ENCODE results near the gene NDUFAF2. TPM values are rescaled to one million over a fixed set of nuclear protein-coding genes. Genes with fewer than 3 reads are reported as not detected.
"Not testable (repeated sequence)": the region's sequence is repeated elsewhere in the genome, so short reads cannot be mapped to it uniquely, and the experiment has no call there.

NDUFAF2 gene
- total RNA-seq, 1 experiment from 2014 or later = 20.8 TPM

GRCh38 chr5:61004448-61004847 lies 59.4 kb downstream of the NDUFAF2 start:
- Histone ChIP-seq H3K36me3 (replicated peaks; ENCODE audit: control insufficient read depth, insufficient read depth, low read length) (no peaks in the 10 kb centered on the region), H3K4me3 (ENCODE audit: insufficient read depth, low read depth, low read length) (no peak overlapping the region), H3K27me3 (ENCODE audit: control insufficient read depth, insufficient read depth, low read length) (no peaks in the 10 kb centered on the region)
- no peak for DNase-seq

DNA sequence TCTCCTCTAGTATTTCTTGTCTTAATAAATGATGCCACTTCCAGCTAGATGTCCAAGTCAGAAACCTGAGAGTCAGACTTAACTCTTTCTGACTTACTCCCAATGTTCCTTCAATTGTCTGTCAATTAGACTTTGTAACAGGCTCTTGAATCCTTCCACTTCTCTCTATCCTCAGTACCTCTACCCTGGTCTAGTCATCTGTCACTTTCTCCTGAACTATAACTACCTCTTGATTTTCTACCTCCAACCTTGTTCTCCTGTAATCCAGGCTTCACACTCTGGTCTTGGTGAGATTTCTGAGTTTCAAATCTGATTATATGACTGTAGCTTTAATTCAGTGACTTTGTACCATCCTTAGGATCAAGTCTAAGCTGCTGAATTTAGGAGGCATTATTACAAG lies 64.9 kb downstream of the NDUFAF2 start:
- H3K36me3 ChIP-seq (replicated peaks; ENCODE audit: control insufficient read depth, insufficient read depth, low read length) = no peaks in the 10 kb centered on the region
- DNase-seq = no peak
- H3K27me3 ChIP-seq (ENCODE audit: control insufficient read depth, insufficient read depth, low read length) = no peaks in the 10 kb centered on the region
- H3K4me3 ChIP-seq (ENCODE audit: insufficient read depth, low read depth, low read length) = no peak overlapping the region

DNA sequence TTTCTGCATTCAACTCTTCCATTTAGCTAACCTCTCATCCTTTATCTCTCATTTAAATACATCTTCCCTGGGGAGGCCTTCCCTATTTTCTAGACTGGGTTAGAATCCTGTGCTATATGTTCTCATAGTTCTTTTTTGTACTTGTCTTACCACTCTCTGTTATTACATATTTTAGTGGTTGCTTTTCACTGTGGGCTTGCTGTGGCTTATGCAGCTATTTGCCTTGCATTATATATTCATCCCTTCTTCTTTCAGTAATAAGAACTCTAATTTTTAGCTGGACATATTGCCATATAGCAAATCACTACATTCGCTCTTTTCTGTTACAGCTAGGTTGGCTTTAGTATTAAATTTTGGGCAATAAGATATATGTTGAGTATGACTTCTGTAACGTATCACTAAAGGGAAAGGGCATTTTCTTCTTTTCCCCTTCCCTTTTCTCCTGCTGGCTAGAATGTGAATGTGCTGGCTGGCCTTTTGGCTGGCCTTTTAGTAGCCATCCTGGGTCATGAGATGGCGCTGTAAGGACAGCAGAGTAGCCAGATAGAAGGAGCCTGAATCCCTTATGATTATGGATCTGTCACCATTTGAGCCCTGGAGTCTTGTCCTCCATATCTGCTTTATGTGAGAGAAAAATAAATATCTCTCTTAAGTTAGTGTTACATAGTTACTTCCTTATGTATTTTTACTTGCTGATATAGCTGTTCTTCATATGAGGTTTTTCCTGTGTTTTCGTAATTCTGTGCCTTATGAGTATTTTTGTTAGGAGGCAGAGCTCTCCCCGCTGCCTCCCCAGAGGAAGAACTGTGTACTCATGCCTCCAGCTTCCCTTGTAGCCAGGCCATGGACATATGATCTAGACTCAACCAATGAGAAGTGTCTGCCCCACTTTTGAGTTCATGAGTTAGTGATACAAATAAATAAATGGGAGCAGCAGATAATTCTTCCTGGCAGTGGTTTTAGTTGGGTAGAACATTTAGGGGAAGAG lies 65.8 kb downstream of the NDUFAF2 start:
- peak; percentile 12 for DNase-seq
- Histone ChIP-seq H3K36me3 (replicated peaks; ENCODE audit: control insufficient read depth, insufficient read depth, low read length) (no peaks in the 10 kb centered on the region), H3K27me3 (ENCODE audit: control insufficient read depth, insufficient read depth, low read length) (no peaks in the 10 kb centered on the region), H3K4me3 (ENCODE audit: insufficient read depth, low read depth, low read length) (no peak overlapping the region)

DNA sequence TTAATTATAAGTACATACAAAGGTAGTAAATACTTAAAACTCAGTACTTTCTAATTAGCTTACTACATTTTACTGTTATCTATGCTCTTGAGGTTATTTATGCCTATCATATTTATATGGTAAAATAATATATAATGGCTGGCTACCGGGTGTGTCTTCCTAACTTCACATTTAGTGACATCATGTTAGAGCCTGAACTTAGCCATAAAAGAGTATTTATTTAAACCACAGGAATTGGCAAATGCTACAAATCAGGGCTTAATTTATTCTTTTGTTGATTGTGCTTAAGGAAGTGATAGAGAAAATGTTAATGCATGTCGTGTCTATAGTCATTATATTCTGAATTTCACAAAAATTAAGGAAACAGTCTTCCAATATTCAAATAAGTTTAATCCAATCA lies 73.1 kb downstream of the NDUFAF2 start:
- Histone ChIP-seq H3K36me3 (replicated peaks; ENCODE audit: control insufficient read depth, insufficient read depth, low read length) (no peaks in the 10 kb centered on the region), H3K27me3 (ENCODE audit: control insufficient read depth, insufficient read depth, low read length) (no peaks in the 10 kb centered on the region), H3K4me3 (ENCODE audit: insufficient read depth, low read depth, low read length) (no peak overlapping the region)
- no peak for DNase-seq

DNA sequence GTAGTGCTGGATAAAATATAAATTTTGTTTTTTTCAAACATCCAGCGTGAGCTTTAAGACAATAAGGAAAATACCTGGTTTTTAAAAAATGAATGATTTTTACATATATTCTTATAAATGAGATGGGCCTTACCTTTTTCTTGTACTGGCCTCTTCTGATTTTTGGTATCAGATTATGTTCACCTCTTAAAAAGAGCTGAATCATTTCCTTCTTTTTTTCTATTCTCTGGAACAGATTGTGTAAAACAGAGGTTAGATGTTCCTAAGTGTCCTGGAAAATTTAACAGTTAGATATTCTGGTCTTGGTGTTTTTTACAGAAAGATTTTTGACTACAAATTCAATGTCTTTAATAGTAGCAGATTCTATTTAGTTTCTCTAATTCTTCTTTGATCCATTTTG lies 74.6 kb downstream of the NDUFAF2 start:
- H3K36me3 ChIP-seq (replicated peaks; ENCODE audit: control insufficient read depth, insufficient read depth, low read length) = no peaks in the 10 kb centered on the region
- no peak overlapping the region for H3K4me3 ChIP-seq (ENCODE audit: insufficient read depth, low read depth, low read length)
- no peak for DNase-seq
- no peaks in the 10 kb centered on the region for H3K27me3 ChIP-seq (ENCODE audit: control insufficient read depth, insufficient read depth, low read length)

GRCh38 chr5:61020415-61020814 lies 75.4 kb downstream of the NDUFAF2 start:
- Histone ChIP-seq H3K27me3 (ENCODE audit: control insufficient read depth, insufficient read depth, low read length) (no peaks in the 10 kb centered on the region), H3K36me3 (replicated peaks; ENCODE audit: control insufficient read depth, insufficient read depth, low read length) (no peaks in the 10 kb centered on the region), H3K4me3 (ENCODE audit: insufficient read depth, low read depth, low read length) (no peak overlapping the region)
- DNase-seq = no peak

DNA sequence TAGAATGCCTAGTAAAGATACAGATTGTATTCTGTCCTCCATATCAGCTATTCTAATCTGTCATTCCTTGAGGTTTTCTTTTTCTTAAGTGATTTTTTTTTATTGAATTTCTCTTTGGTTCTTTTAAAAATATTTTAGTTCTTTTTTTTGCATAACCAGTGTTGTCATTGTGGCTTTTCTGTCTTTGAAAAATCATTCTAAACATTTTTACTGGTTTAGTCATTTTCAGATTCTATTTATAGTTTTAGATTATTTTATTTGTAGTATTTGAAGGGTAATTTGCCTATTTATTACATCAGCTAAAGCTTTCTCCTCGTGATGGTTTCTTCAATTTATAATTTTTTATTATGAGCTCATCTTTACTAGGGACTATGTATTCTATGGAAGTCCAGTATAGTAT lies 78.1 kb downstream of the NDUFAF2 start:
- H3K4me3 ChIP-seq (ENCODE audit: insufficient read depth, low read depth, low read length) = no peak overlapping the region
- no peaks in the 10 kb centered on the region for H3K27me3 ChIP-seq (ENCODE audit: control insufficient read depth, insufficient read depth, low read length)
- no peak for DNase-seq

GRCh38 chr5:61026004-61026403 lies 81.0 kb downstream of the NDUFAF2 start:
- no peak for DNase-seq
- no peaks in the 10 kb centered on the region for H3K27me3 ChIP-seq (ENCODE audit: control insufficient read depth, insufficient read depth, low read length)
- H3K4me3 ChIP-seq (ENCODE audit: insufficient read depth, low read depth, low read length) = no peak overlapping the region
- H3K36me3 ChIP-seq (replicated peaks; ENCODE audit: control insufficient read depth, insufficient read depth, low read length) = no peaks in the 10 kb centered on the region

More for the DNA sequence above, 78.1 kb downstream of the NDUFAF2 start:
- H3K36me3 ChIP-seq (replicated peaks; ENCODE audit: control insufficient read depth, insufficient read depth, low read length) = no peaks in the 10 kb centered on the region

DNA sequence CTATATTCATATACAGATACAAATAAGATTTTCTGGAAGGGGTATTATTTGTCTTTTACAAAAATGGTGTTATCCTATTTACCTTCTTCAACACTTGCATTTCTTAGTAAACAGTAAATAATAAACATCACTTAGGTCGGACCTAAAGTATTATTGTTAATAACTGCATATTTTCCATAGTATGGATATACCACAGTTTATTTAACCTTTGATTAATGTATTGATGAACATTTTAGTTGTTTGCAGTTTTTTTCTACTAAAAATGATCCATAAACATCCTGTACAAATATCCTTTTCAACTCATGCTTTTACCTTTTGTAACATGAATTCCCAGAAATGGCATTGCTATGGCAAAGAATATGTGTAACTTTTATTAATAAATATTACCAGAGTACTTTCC lies 83.4 kb downstream of the NDUFAF2 start:
- DNase-seq = no peak
- Histone ChIP-seq H3K4me3 (ENCODE audit: insufficient read depth, low read depth, low read length) (no peak overlapping the region), H3K27me3 (ENCODE audit: control insufficient read depth, insufficient read depth, low read length) (no peaks in the 10 kb centered on the region), H3K36me3 (replicated peaks; ENCODE audit: control insufficient read depth, insufficient read depth, low read length) (no peaks in the 10 kb centered on the region)

GRCh38 chr5:61029456-61030162 lies 84.6 kb downstream of the NDUFAF2 start:
- Histone ChIP-seq H3K27me3 (ENCODE audit: control insufficient read depth, insufficient read depth, low read length) (no peaks in the 10 kb centered on the region), H3K4me3 (ENCODE audit: insufficient read depth, low read depth, low read length) (no peak overlapping the region), H3K36me3 (replicated peaks; ENCODE audit: control insufficient read depth, insufficient read depth, low read length) (no peaks in the 10 kb centered on the region)
- no peak for DNase-seq

DNA sequence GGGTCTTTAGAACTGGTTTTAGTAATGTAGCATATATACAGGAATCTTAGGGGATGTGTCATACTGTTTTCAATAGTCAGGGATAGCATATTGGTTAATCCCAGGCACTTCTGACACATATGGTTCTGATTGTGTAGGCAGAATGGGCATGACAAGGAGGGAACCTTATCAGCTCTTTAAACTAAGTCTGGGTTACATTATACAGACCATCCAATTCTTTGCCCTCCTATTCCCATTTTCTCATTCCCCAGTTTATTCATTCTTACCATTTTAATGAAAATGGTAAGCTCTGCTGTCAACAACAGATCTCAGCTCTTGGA lies 85.1 kb downstream of the NDUFAF2 start:
- Histone ChIP-seq H3K27me3 (ENCODE audit: control insufficient read depth, insufficient read depth, low read length) (no peaks in the 10 kb centered on the region), H3K36me3 (replicated peaks; ENCODE audit: control insufficient read depth, insufficient read depth, low read length) (no peaks in the 10 kb centered on the region), H3K4me3 (ENCODE audit: insufficient read depth, low read depth, low read length) (no peak overlapping the region)
- DNase-seq = no peak

GRCh38 chr5:61031301-61031700 lies 86.3 kb downstream of the NDUFAF2 start:
- not testable (repeated sequence) for DNase-seq; H3K27me3 ChIP-seq (ENCODE audit: control insufficient read depth, insufficient read depth, low read length); H3K36me3 ChIP-seq (replicated peaks; ENCODE audit: control insufficient read depth, insufficient read depth, low read length); H3K4me3 ChIP-seq (ENCODE audit: insufficient read depth, low read depth, low read length)

DNA sequence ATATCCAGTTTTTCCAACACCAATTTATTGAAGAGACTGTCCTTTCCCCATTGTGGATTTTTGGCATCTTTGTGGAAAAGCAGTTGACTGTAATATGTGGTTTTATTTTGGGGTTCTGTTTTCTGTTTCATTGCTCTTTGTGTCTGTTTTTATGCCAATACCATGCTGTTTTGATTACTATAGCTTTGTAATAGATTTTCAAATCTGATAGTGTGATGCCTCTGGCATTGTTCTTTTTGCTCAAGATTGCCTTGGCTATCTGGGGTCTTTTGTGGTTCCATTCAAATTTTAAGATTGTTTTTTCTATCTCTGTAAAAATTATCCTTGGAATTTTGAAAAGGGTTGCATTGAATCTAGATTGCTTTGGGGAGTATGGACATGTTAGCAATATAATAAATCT lies 99.5 kb downstream of the NDUFAF2 start:
- DNase-seq = no peak
- Histone ChIP-seq H3K27me3 (ENCODE audit: control insufficient read depth, insufficient read depth, low read length) (no peaks in the 10 kb centered on the region), H3K36me3 (replicated peaks; ENCODE audit: control insufficient read depth, insufficient read depth, low read length) (no peaks in the 10 kb centered on the region), H3K4me3 (ENCODE audit: insufficient read depth, low read depth, low read length) (no peak overlapping the region)

DNA sequence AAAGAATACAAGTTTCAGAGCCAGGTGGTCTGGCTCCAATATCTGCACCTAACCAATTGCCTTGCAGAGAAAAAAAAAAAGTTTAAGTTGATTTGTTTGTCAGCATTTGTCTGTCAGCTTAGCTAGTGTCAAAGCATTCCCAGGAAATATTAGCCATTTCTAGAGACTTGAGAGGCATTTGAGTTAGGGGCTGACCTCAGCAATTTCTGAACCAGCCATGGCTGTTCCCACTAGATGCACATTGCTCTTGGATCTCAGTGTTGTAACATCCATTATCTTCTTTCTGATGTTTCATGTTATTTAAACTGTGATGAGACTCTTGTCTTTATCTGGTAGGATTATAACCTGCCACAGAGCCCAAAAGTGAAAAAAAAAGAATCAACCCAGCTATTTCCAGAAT lies 102.3 kb downstream of the NDUFAF2 start:
- Histone ChIP-seq H3K27me3 (ENCODE audit: control insufficient read depth, insufficient read depth, low read length) (no peaks in the 10 kb centered on the region), H3K36me3 (replicated peaks; ENCODE audit: control insufficient read depth, insufficient read depth, low read length) (no peaks in the 10 kb centered on the region)
- DNase-seq = no peak

GRCh38 chr5:61048534-61048933 lies 103.5 kb downstream of the NDUFAF2 start:
- no peak for DNase-seq

More for the DNA sequence above, 102.3 kb downstream of the NDUFAF2 start:
- no peak overlapping the region for H3K4me3 ChIP-seq (ENCODE audit: insufficient read depth, low read depth, low read length)

More at GRCh38 chr5:61048534-61048933, 103.5 kb downstream of the NDUFAF2 start:
- H3K4me3 ChIP-seq (ENCODE audit: insufficient read depth, low read depth, low read length) = no peak overlapping the region
- H3K36me3 ChIP-seq (replicated peaks; ENCODE audit: control insufficient read depth, insufficient read depth, low read length) = no peaks in the 10 kb centered on the region
- no peaks in the 10 kb centered on the region for H3K27me3 ChIP-seq (ENCODE audit: control insufficient read depth, insufficient read depth, low read length)
